GM19025 (cell line): ENCODE results near the gene TRIM24.

ENCODE experiments used
- ATAC-seq: cut with Tn5 transposase; IDR thresholded peaks from one replicate; pipeline ENCODE4 v1.9.1; 2021; ENCODE audit warnings: mild to moderate bottlenecking, low read depth, moderate library complexity; ENCODE audit not compliant: unreplicated experiment

TRIM24 gene

DNA sequence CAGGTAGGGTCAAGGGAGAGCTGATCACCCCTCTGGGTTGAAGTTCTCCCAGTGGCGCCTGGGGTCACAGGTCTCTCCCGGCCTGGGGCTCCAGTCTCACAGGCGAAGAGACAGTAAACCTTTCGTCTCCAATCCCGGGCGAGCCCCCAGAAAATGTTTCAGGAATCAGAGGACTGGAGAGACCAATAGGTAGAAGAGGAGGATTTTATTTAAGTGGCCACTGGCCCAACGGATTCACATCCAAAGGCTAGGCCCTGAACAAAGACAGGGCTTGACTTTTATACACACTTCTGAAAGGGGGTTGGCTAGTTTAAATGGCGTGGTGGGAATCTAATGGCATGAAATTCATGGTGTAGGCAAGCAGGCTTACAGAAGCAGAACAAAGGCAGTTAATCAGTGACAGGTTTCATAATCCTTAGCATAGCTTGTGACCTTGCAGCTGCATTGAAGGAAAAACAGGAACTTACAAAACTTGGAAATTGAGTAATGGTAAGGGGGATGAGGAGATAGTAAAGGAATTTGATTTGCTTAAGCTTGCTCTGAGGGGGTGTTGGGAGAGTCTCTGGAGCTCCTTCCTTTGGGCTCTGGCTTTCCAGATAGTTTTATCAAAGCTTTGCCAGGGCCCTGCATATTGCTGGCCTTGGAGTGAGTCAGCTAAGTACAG lies 105.5 kb downstream of the TRIM24 start:
- no peak for ATAC-seq

DNA sequence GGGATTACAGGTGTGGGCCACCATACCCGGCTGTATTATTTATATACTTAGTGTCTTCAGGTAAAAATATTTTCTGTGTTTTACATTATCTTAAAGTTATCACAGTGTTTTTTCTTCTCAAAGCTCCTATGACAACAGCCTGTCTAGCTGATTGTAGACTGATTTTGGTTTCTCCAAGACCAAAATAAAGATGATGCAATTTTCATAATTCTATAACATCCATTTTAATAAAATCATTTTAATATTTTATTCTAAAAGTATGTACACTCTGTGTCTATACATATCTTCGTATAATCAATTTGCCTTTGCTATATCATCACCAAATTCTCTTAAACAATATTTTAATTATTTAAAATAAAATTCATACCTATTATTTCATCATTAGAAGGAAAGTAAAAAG lies 108.6 kb downstream of the TRIM24 start:
- no peak for ATAC-seq

DNA sequence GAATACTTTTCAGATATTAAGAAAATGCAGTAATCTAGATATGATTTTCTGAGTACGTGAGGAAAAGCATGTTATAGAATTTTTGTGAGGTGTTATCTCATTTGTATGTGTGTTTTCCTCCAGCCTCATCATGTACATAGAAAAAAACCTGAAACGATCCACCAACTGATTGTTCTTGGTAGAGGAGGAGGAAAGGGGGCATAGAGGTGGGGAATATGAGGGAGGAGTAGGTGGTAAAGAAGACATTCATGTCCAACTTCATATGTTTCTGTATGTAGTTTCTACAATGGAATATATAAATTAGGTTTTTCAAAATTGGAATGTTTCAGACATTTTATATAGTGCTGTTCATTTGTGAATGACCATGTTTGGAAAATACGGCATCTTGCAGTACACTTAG lies 109.4 kb downstream of the TRIM24 start:
- ATAC-seq = no peak

DNA sequence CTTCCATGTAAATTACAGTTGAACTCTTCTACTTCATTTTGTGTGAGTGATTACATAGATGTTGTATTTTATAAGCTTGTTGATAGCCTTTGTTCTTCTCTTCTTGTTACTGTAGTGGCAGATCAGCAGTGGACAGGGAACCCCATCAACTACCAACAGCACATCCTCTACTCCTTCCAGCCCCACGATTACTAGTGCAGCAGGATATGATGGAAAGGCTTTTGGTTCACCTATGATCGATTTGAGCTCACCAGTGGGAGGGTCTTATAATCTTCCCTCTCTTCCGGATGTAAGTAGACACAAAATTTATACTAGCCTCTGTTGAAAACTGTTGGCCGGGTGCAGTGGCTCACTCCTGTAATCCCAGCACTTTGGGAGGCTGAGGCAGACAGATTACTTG lies 110.7 kb downstream of the TRIM24 start:
- no peak for ATAC-seq

DNA sequence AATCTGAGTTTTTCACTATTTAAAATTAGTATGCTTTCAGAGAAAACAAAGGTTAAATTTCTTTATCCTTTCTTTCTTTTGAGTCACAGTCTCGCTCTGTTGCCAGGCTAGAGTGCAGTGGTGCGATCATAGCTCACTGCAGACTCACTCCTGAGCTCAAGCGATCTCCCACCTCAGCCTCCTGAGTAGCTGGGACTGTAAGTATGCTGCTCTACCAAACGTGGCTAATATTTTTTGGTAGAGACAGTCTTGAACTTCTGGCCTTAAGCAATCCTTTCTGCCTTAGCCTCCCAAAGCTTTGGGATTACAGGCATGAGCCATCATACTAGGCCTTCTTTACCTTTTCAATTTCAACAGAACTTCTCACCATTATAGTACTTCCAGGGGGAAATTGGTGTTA lies 113.7 kb downstream of the TRIM24 start:
- no peak for ATAC-seq

DNA sequence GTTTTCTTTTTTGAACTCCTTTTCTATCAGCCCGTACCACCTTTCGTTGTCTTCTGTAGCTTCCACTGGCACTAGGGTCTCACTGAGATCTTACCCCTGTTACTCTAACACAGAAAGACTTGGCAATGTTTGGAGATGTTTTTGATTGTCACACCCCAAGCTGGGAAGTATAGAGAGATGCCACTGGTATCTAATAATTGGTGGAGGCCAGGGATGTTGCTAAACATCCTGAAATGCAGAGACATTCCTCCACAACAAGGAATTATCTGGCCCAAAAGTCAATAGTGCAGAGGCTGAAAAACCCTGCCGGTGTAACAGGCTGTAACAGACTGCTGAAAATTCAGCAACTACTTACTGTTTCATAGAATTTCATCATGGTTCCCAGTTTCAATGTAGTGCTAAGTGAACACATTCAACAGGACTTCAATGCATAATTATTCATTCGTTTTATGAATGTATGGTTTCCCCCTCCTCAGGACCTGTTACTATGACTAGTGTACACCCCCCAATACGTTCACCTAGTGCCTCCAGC lies 115.9 kb downstream of the TRIM24 start:
- ATAC-seq = no peak

DNA sequence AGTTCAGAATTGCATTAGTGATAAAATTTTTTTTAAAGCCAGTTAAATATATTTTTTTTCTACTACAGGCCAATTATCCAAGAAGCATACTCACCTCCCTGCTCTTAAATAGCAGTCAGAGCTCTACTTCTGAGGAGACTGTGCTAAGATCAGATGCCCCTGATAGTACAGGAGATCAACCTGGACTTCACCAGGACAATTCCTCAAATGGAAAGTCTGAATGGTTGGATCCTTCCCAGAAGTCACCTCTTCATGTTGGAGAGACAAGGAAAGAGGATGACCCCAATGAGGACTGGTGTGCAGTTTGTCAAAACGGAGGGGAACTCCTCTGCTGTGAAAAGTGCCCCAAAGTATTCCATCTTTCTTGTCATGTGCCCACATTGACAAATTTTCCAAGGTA lies 119.1 kb downstream of the TRIM24 start:
- ATAC-seq = no peak

DNA sequence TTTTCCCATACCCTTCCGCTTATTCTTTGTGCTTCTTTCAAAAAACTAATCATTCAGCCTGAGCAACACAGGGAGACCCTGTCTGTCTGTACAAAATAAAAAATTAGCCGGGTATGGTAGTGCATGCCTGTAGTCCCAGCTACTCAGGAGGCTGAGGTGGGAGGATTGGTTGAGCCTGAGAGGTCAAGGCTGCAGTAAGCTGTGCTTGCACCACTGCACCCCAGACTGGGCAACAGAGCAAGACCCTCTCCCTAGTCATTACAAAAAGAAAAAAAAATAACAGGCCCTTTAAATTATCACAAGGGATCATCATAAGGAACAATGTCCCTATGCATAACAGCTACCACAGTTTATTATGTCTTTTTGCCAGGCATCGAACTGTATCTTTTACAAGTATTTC lies 119.6 kb downstream of the TRIM24 start:
- no peak for ATAC-seq

DNA sequence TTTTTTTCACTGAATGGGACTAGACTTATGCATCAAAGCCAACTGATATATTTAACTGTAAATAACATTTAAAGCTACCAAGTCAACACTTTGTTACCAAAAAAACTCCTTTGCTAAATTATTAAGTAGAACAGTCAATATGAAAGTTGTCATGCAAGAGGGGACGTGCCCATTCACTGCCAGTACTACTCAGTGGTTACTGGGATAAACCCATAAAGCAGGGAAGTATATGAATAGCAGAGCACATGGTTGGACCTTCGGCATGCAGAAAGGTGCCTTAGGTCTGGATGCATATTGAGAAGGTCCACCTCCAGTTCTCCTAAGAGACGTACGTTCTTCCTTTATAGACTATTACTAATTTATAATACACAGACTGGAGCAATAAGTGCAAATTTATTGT lies 121.0 kb downstream of the TRIM24 start:
- no peak for ATAC-seq

DNA sequence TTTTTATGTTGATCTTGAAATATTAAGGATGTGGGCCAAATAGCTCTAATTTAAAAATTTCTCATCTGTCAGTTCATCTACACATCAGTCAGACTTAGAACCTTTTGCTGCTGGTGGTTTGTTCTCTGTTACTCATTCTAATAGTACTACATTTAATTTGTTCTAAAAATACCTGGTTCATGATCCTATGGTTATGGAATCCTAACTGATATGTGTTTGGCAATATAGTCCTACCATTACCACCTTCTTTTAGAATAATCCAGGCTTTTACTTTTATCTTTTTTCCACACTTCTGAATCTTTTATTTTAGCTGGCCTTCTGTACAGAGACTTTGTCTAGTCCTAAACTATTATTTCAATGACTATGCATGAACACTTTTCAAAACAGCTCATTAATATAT lies 124.2 kb downstream of the TRIM24 start:
- ATAC-seq = no peak

DNA sequence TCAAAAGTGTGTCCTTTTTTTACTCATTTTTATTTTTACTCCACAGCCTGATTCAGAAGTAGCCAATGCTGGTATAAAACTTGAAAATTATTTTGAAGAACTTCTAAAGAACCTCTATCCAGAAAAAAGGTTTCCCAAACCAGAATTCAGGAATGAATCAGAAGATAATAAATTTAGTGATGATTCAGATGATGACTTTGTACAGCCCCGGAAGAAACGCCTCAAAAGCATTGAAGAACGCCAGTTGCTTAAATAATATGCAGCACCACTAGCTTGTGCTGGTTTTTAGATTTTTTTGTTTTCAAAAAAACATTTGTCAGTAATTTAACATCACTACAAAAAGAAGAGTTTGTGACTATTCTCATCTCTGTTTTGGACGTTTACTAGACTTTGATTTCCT lies 124.6 kb downstream of the TRIM24 start:
- ATAC-seq = no peak

DNA sequence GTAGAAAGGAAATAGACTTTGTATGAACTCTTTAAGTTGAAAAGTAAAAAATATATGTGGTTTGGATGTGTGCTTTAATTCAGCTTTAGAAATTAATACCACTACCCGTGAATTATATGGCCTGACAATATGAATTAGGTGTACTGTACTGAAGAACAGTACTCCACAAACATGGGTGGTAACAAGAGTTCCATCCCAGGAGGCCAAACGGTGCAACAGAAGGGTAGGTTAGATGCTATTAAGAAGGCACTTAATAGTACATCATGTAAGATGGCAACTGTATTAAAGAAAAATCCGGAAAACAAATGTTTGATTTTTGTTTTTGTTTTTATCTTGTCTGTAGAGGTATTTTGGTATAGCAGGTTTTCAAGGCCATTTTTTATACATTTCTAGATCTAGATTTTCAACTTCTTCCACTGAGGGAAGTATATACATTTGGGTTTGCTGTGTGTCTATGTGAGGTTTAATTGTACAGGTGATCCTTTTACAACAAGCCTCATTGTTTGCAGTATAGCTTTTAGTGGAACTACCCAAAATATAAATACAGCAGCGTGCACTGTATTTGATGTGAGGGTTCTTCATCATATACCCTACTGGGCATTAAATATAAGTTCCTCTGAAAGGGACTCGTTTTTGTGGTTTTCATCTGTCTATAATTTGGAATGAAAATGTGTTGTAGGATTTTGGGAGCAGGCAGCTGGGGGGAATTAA lies 125.4 kb downstream of the TRIM24 start:
- ATAC-seq = no peak

DNA sequence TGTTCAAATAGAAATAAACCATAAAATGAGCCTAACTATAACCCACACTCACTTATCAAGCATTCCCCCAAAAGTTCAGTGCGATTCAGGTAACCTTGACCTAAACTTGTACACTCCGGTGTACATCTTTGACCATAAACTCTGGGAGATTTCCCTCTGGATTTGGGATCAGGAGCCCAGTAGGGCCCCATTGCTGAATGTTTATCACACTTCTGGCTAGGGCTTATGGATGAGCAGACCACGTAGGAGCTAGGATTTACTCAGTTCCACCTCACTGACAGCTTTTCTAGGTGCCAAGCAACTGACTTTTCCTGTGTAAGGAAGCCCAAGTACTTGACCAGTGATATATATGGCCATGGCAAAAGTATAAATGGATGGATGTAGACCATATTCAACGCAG lies 127.4 kb downstream of the TRIM24 start:
- ATAC-seq = no peak

DNA sequence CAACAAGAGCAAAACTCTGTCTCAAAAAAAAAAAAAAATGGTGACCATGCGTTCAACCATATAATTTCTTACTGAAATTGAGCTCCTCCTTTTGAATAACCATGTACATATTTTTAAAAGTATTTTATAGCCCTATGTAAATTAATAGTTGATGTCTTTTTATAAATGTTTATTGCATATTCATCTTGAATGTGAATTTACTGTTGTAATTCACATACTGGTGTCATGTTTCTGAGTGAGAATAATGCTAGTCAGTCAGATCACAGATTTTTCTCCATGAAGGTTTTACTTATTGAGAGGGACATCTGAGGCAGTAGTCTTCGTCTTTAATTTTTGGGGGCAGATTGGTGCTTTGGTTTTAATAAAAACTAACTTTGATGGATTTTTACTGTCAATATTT lies 128.9 kb downstream of the TRIM24 start:
- no peak for ATAC-seq

DNA sequence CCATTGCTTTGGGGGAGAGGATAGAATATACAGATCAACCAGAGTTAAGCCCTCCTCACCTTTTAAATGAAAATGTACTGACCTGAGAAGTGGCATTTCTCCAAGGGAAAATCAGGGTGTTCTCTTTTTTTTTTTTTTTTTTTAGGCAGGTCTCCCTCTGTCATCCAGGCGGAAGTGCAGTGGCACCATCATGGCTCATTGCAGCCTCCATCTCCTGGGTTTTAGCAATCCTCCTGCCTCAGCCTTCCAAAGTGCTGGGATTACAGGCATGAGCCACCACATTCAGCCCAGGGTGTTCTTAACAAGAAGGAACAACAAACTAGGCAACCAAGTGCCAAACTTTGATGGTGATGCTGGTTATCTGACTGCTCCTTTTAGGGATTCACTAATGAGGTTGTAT lies 130.1 kb downstream of the TRIM24 start:
- no peak for ATAC-seq

DNA sequence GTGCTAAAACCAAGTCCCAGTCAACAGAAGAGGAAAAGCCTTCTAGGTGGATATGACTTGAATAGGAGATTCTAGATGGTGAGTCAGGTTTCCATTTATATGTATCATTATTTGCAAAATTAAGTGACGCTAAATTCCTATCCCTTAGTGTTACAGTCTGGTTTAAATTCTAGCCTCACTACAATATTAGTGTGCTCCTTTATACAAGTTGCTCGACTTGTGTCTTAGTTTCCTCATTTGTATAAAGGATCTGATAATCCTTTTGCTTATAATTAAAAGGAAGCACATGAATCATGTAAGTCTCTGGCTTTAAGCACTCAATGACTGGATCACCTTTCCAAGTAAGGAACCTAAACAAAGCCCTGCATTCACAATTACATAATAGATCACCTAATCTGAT lies 135.4 kb downstream of the TRIM24 start:
- ATAC-seq = no peak

DNA sequence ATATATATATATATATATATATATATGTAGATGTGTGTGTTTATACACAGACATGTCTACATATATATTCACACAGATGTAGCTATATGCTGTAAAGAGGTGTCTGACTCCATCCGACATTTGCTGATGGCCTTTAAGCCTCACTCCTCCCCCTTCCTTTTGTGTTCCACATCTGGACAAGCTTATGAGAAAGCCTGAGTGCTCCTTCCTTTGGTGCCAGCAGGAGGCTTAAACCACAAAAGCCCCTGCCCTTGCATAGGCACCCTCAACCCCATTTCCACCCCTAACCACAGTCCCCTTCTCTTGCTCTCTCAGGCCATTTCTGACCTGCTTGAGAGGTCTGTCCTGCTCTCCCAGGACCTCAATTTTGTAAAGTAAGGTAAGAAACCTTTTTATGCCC lies 142.4 kb downstream of the TRIM24 start:
- no peak for ATAC-seq

DNA sequence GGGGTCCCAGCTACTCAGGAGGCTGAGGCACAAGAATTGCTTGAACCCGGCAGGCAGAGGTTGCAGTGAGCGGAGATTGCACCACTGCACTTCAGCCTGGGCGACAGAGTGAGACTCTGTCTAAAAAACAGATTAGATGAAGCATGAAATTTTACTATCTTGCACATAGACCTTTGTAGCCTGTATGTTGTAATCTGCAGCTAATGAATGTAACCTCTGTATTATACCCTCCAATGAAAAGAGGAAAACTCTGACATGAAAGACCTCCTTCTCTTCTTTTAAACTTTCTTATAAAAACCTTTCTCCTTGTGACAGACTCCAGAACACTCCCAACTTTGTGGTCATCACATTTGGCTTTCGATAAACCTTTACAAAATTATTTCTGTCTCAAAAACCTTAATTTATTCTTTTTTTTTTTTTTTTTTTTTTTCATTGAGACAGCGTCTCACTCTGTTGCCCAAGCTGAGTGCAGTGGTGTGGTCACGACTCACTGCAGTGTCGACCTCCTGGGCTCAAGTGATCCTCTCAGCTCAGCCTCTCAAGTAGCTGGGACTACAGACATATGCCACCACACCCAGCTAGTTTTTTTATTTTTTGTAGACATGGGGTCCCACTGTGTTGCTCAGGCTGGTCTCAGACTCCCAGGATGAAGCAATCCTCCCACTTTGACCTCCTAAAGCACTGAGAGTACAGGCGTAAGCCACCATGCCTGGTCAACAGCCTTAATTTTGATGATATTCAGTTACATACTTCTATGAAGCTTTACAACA lies 143.7 kb downstream of the TRIM24 start:
- ATAC-seq = no peak

DNA sequence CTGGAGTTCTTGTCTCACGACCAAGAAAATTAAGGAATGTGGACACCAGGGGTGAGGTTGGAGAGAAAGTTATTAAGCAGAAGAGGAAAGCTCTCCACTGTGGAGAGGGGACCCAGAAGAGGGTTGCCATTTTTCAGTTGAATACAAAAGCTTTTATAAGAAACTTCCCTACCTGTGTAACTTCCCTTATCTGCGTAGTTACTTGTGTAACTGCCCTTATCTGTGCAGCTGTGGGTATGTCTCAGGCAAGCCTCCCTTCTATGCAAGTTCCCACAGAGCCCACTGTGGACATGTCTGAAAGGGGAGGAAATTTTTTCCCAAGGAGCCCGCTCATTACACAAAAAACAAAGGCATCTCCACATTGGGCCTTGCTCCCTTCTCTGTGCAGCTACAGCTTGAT lies 146.2 kb downstream of the TRIM24 start:
- ATAC-seq = no peak

DNA sequence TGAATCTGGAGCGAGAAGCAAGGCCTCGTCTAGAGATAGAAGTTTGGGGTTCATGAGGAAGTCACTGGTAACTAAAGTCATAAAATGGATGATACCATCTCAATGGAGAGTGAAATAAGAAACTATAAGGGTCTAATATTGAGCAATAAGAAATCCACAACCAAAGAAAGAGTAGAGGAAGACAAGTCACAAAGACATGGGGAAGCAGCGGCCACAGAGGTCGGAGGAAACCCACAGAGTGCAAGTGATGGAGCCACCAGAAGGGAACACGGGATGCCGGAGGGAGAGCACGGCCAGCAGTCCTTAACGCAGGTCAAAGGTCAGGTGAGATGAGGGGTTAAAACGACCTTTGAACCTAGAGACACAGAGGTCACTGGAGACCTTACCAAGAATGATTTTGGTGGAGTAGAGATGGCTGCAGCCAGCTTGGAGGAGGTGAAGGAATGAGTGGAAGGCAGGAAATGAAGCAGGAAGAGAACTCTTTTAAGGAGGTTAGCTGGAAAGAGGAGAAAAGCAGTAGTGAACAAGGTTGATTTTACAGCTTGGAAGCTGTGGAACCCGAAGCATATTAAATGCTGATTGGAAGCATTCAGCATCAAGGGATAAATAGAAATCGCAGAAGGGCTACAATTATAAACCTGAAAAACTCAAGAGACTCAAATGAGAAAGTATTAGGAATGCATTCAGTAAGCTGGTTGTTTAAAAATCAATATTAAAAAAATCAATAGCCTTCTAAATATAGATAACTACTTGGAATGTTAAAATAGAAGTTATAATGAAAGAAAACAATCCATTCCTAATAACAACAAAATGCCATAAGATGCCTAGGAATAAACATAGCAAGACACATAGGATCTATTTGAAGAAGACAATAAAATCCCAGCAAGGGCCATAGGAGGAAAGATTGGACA lies 147.4 kb downstream of the TRIM24 start:
- ATAC-seq = no peak
